Nephron progenitor cell (in vitro differentiated cells): Measurements from ENCODE around the gene PEAK3.
A peak's percentile ranks its signal among the peaks of the same experiment; 100 is the strongest.

Experiments used
- DNase-seq: peaks from one replicate; pipeline ENCODE4 v3.0.0; 2021
- H3K27ac Mint-ChIP-seq: 2 replicates; pipeline ENCODE4 v1.8.0; 2021; ENCODE audit warnings: mild to moderate bottlenecking, moderate library complexity, mixed read lengths
- H3K27me3 Mint-ChIP-seq: 2 replicates; pipeline ENCODE4 v1.8.0; 2021; ENCODE audit warnings: mild to moderate bottlenecking, low read depth, mixed read lengths; ENCODE audit not compliant: poor library complexity
- H3K36me3 Mint-ChIP-seq: 2 replicates; pipeline ENCODE4 v1.8.0; 2021; ENCODE audit warnings: low read depth, mixed read lengths
- H3K4me1 Mint-ChIP-seq: 2 replicates; pipeline ENCODE4 v1.8.0; 2021; ENCODE audit warnings: mixed read lengths
- H3K4me3 Mint-ChIP-seq: 2 replicates; pipeline ENCODE4 v1.8.0; 2021; ENCODE audit warnings: mild to moderate bottlenecking, moderate library complexity, mixed read lengths
- H3K9me3 Mint-ChIP-seq: 2 replicates; pipeline ENCODE4 v1.8.0; 2021; ENCODE audit warnings: mild to moderate bottlenecking, moderate library complexity, mixed read lengths
- CTCF ChIP-seq: fragments of 200-600 bp; sonication (generic); IDR thresholded peaks from 2 replicates; pipeline ENCODE4 v1.5.0; 2021; ENCODE audit warnings: antibody characterized with exemption

PEAK3 gene

GRCh38 chr19:2288818-2289713, 7.1 kb upstream of the PEAK3 start:
- Mint-ChIP-seq H3K4me3 (peak overlapping the region; percentile 66), H3K4me1 (peaks cover 25% of the 10 kb centered on the region), H3K36me3 (peaks cover 4% of the 10 kb centered on the region), H3K27ac (no peak overlapping the region), H3K27me3 (peaks cover 99% of the 10 kb centered on the region), H3K9me3 (no peaks in the 10 kb centered on the region)
- no peak for DNase-seq
- no peak for TF ChIP-seq CTCF

- peaks cover 4% of the 10 kb centered on the region for H3K36me3 Mint-ChIP-seq
- no peak for TF ChIP-seq CTCF
- H3K4me1 Mint-ChIP-seq, result peaks cover 21% of the 10 kb centered on the region
- H3K27ac Mint-ChIP-seq, result no peak overlapping the region
- H3K27me3 Mint-ChIP-seq, result peaks cover 99% of the 10 kb centered on the region
- no peaks in the 10 kb centered on the region for H3K9me3 Mint-ChIP-seq
- DNase-seq, result no peak
- peak overlapping the region; percentile 66 for H3K4me3 Mint-ChIP-seq
Measured at GRCh38 chr19:2288338-2288817, 6.4 kb upstream of the PEAK3 start.

- TF ChIP-seq CTCF, result no peak
- Mint-ChIP-seq H3K9me3 (no peaks in the 10 kb centered on the region), H3K36me3 (peaks cover 4% of the 10 kb centered on the region), H3K4me1 (peaks cover 20% of the 10 kb centered on the region), H3K4me3 (no peak overlapping the region), H3K27me3 (peaks cover 99% of the 10 kb centered on the region), H3K27ac (no peak overlapping the region)
- no peak for DNase-seq
Measured at GRCh38 chr19:2287585-2288337, 5.8 kb upstream of the PEAK3 start.

DNA sequence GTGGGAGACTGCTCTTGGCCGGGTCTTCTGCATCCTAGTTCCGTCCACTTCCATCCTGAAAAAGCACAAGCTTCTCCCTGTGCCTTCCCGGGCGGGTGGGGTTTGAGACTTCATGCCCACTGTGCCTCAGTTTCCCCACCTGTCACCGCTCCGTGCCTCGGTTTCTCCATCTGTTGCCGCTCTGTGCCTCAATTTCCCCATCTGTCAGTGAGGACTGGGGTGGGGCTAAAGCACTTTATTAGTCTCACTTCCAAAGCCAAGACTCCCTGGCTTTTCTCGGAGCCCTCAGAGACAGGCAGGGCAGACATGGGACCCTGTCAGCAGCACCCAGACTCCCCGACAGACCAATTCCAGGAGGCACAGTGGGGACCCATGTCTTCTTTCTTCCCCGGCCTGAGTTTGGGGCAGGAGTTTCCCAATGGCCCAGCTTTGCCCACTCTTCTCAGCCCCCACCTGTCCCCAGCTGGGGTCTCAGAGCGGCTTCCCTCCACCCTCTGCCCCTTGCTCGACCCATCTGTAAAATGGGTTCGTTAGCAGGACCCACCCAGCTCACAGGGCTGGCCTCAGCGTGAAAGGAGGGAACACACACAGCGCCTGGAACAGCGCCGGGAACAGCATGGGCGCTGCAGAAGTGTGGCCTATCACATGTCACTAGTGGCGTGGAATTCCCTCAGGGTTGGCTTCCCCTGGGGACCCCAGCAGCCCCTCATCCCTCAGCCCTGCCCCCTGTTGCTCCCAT, 4.6 kb upstream of the PEAK3 start:
- no peaks in the 10 kb centered on the region for H3K9me3 Mint-ChIP-seq
- H3K36me3 Mint-ChIP-seq, result peaks cover 4% of the 10 kb centered on the region
- TF ChIP-seq CTCF, result no peak
- DNase-seq, result no peak
- H3K4me1 Mint-ChIP-seq, result peaks cover 20% of the 10 kb centered on the region
- H3K4me3 Mint-ChIP-seq, result no peak overlapping the region
- no peak overlapping the region for H3K27ac Mint-ChIP-seq
- H3K27me3 Mint-ChIP-seq, result peaks cover 99% of the 10 kb centered on the region

DNA sequence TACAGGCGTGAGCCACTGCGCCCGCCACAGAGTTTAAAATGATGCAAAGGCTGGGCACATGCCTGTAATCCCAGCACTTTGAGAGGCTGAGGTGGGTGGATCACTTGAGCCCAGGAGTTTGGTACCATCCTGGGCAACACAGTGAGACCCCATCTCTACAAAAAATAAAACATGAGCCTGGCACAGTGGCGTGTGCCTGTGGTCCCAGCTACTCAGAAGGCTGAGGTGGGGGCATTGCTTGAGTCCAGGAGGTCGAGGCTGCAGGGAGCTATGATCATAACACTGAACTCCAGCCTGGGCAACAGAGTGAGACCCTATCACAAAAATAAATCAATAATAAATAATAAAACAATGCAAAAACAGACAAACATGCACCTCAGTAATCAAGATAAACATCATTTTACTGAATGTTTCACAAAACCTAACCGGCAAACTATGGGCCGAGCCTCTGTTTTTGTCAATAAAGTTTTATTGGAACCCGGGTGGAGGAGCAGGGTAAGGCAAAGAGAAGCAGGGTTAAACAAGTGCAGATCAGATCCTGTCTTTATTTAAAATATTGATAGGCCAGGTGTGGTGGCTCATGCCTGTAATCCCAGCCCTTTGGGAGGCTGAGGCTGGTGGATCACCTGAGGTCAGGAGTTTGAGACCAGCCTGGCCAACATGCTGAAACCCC, 2.0 kb upstream of the PEAK3 start:
- no peak for DNase-seq
- TF ChIP-seq CTCF, result no peak
- Mint-ChIP-seq H3K27ac (no peak overlapping the region), H3K4me1 (peaks cover 9% of the 10 kb centered on the region), H3K9me3 (no peaks in the 10 kb centered on the region), H3K4me3 (no peak overlapping the region), H3K27me3 (peaks cover 90% of the 10 kb centered on the region), H3K36me3 (peaks cover 3% of the 10 kb centered on the region)
